Activated CD8-positive, alpha-beta memory T cell treated with anti-CD3 and anti-CD28 coated beads, Interleukin-2, amount 10 ng/mL, durations not matched to agents 7 days and 5 days (primary cell): Measurements from ENCODE around the gene SLC16A8. TPM values are rescaled to one million over a fixed set of nuclear protein-coding genes. Genes with fewer than 3 reads are reported as not detected.

Experiments used
- ATAC-seq: fragments of 150-1000 bp; cut with Tn5 transposase; one replicate; pipeline ENCODE4 v1.10.0; 2021; ENCODE audit warnings: moderate library complexity
- CTCF ChIA-PET: fragments of 350-600 bp; sonication (Branson Sonifier 250); formaldehyde crosslinking; loops from one replicate; lab custom pipeline; 2021; ENCODE audit warnings: antibody characterized with exemption; lab: Charles Lee
- DNase-seq: peaks from one replicate; pipeline ENCODE4 v3.0.0-alpha.2; 2020
- H3K27ac Mint-ChIP-seq: one replicate; pipeline ENCODE4 v1.8.0; 2021; ENCODE audit warnings: mild to moderate bottlenecking, mixed read lengths
- H3K27me3 Mint-ChIP-seq: one replicate; pipeline ENCODE4 v1.8.0; 2021; ENCODE audit warnings: mixed read lengths
- H3K36me3 Mint-ChIP-seq: one replicate; pipeline ENCODE4 v1.8.0; 2021; ENCODE audit warnings: mild to moderate bottlenecking, mixed read lengths
- H3K4me1 Mint-ChIP-seq: one replicate; pipeline ENCODE4 v1.8.0; 2021; ENCODE audit warnings: mixed read lengths
- H3K4me3 Mint-ChIP-seq: one replicate; pipeline ENCODE4 v1.8.0; 2021; ENCODE audit warnings: mild to moderate bottlenecking, moderate library complexity, mixed read lengths
- H3K9me3 Mint-ChIP-seq: one replicate; pipeline ENCODE4 v1.8.0; 2022; ENCODE audit warnings: low read depth, mixed read lengths
- total RNA-seq, 2 experiments: library from RNA; stranded (reverse); gene quantifications; one replicate each; pipeline ENCODE4 v1.2.3, GENCODE V29; 2021

SLC16A8 gene
- total RNA-seq, 2 experiments from 2014 or later, result not detected

- H3K36me3 Mint-ChIP-seq, result no peaks in the 10 kb centered on the region
- DNase-seq (no peak), ATAC-seq (no peak)
- H3K9me3 Mint-ChIP-seq, result no peaks in the 10 kb centered on the region
- peaks cover 11% of the 10 kb centered on the region for H3K27me3 Mint-ChIP-seq
- H3K4me1 Mint-ChIP-seq, result no peaks in the 10 kb centered on the region
- H3K27ac Mint-ChIP-seq, result no peak overlapping the region
- H3K4me3 Mint-ChIP-seq, result no peak overlapping the region
- CTCF ChIA-PET, result interaction anchor here (1.0 kb wide), 1 partner anchor 15 kb away, joined by 3 read pairs; no protein-coding TSS in a partner anchor
Measured at GRCh38 chr22:38088629-38089473, 4.9 kb upstream of the SLC16A8 start.

GRCh38 chr22:38087855-38088254 is 3.9 kb upstream of the SLC16A8 start:
- ATAC-seq, result no peak
- H3K9me3 Mint-ChIP-seq, result no peaks in the 10 kb centered on the region
- peaks cover 16% of the 10 kb centered on the region for H3K27me3 Mint-ChIP-seq
- CTCF ChIA-PET, result no interaction called here
- no peaks in the 10 kb centered on the region for H3K4me1 Mint-ChIP-seq
- H3K36me3 Mint-ChIP-seq, result no peaks in the 10 kb centered on the region
- DNase-seq, result no peak
- no peak overlapping the region for H3K4me3 Mint-ChIP-seq
- no peak overlapping the region for H3K27ac Mint-ChIP-seq

GRCh38 chr22:38086942-38087341 is 3.0 kb upstream of the SLC16A8 start:
- Mint-ChIP-seq H3K27me3 (peaks cover 23% of the 10 kb centered on the region), H3K4me3 (no peak overlapping the region), H3K27ac (no peak overlapping the region), H3K4me1 (no peaks in the 10 kb centered on the region), H3K9me3 (no peaks in the 10 kb centered on the region), H3K36me3 (no peaks in the 10 kb centered on the region)
- CTCF ChIA-PET, result interaction anchor here (0.5 kb wide), 1 partner anchor 18 kb away, joined by 3 read pairs; no protein-coding TSS in a partner anchor
- ATAC-seq (no peak), DNase-seq (no peak)

GRCh38 chr22:38086001-38086845 is 2.2 kb upstream of the SLC16A8 start:
- Mint-ChIP-seq H3K36me3 (no peaks in the 10 kb centered on the region), H3K4me1 (peaks cover 4% of the 10 kb centered on the region), H3K27me3 (peaks cover 27% of the 10 kb centered on the region), H3K27ac (no peak overlapping the region), H3K4me3 (no peak overlapping the region), H3K9me3 (no peaks in the 10 kb centered on the region)
- DNase-seq (no peak), ATAC-seq (no peak)
- CTCF ChIA-PET, result interaction anchor here (0.5 to 0.6 kb wide), 2 partner anchors 18 to 352 kb away, joined by 3 to 4 read pairs; no protein-coding TSS in a partner anchor

- DNase-seq (no peak), ATAC-seq (no peak)
- H3K36me3 Mint-ChIP-seq, result no peaks in the 10 kb centered on the region
- H3K27ac Mint-ChIP-seq, result no peak overlapping the region
- CTCF ChIA-PET, result interaction anchor here (0.6 kb wide), 1 partner anchor 352 kb away, joined by 4 read pairs; no protein-coding TSS in a partner anchor
- H3K9me3 Mint-ChIP-seq, result no peaks in the 10 kb centered on the region
- peaks cover 4% of the 10 kb centered on the region for H3K4me1 Mint-ChIP-seq
- H3K27me3 Mint-ChIP-seq, result peaks cover 31% of the 10 kb centered on the region
- no peak overlapping the region for H3K4me3 Mint-ChIP-seq
Measured at GRCh38 chr22:38085501-38085900, 1.5 kb upstream of the SLC16A8 start.

- CTCF ChIA-PET, result no interaction called here
- Mint-ChIP-seq H3K9me3 (no peaks in the 10 kb centered on the region), H3K27me3 (peaks cover 36% of the 10 kb centered on the region), H3K4me1 (peaks cover 4% of the 10 kb centered on the region), H3K36me3 (no peaks in the 10 kb centered on the region), H3K27ac (no peak overlapping the region), H3K4me3 (no peak overlapping the region)
- ATAC-seq (no peak), DNase-seq (no peak)
Measured at GRCh38 chr22:38085056-38085455, 1.1 kb upstream of the SLC16A8 start.

- Mint-ChIP-seq H3K9me3 (no peaks in the 10 kb centered on the region), H3K4me3 (no peak overlapping the region), H3K27ac (no peak overlapping the region), H3K4me1 (peaks cover 4% of the 10 kb centered on the region), H3K36me3 (no peaks in the 10 kb centered on the region), H3K27me3 (peaks cover 37% of the 10 kb centered on the region)
- ATAC-seq, result no peak
- DNase-seq, result no peak
- CTCF ChIA-PET, result interaction anchor here (0.6 kb wide), 1 partner anchor 22 kb away, joined by 3 read pairs; no protein-coding TSS in a partner anchor
Measured at GRCh38 chr22:38082986-38083710, 836 bp downstream of the SLC16A8 start.

GRCh38 chr22:38081941-38082828 is 1.8 kb downstream of the SLC16A8 start:
- DNase-seq (no peak), ATAC-seq (no peak)
- no peaks in the 10 kb centered on the region for H3K9me3 Mint-ChIP-seq
- H3K27ac Mint-ChIP-seq, result no peak overlapping the region
- no peak overlapping the region for H3K4me3 Mint-ChIP-seq
- no peaks in the 10 kb centered on the region for H3K36me3 Mint-ChIP-seq
- CTCF ChIA-PET, result interaction anchor here (0.6 kb wide), 1 partner anchor 128 kb away, joined by 3 read pairs; no protein-coding TSS in a partner anchor
- H3K4me1 Mint-ChIP-seq, result peaks cover 4% of the 10 kb centered on the region
- peaks cover 31% of the 10 kb centered on the region for H3K27me3 Mint-ChIP-seq

- CTCF ChIA-PET, result interaction anchor here (0.6 kb wide), 1 partner anchor 127 kb away, joined by 3 read pairs; no protein-coding TSS in a partner anchor
- H3K4me1 Mint-ChIP-seq, result peaks cover 4% of the 10 kb centered on the region
- H3K27me3 Mint-ChIP-seq, result peaks cover 31% of the 10 kb centered on the region
- no peak overlapping the region for H3K4me3 Mint-ChIP-seq
- no peak for DNase-seq
- no peaks in the 10 kb centered on the region for H3K36me3 Mint-ChIP-seq
- H3K27ac Mint-ChIP-seq, result no peak overlapping the region
- no peak for ATAC-seq
- H3K9me3 Mint-ChIP-seq, result no peaks in the 10 kb centered on the region
Measured at GRCh38 chr22:38081636-38081940, 2.4 kb downstream of the SLC16A8 start.

- Mint-ChIP-seq H3K4me1 (peaks cover 4% of the 10 kb centered on the region), H3K4me3 (no peak overlapping the region), H3K27me3 (peaks cover 31% of the 10 kb centered on the region), H3K9me3 (no peaks in the 10 kb centered on the region), H3K36me3 (no peaks in the 10 kb centered on the region), H3K27ac (no peak overlapping the region)
- peak; percentile 37 for ATAC-seq
- CTCF ChIA-PET, result interaction anchor here (0.6 kb wide), 1 partner anchor 127 kb away, joined by 3 read pairs; no protein-coding TSS in a partner anchor
- DNase-seq, result no peak
Measured at GRCh38 chr22:38080850-38081635, 2.9 kb downstream of the SLC16A8 start.

- CTCF ChIA-PET, result no interaction called here
- H3K27ac Mint-ChIP-seq, result no peak overlapping the region
- peaks cover 4% of the 10 kb centered on the region for H3K4me1 Mint-ChIP-seq
- H3K9me3 Mint-ChIP-seq, result no peaks in the 10 kb centered on the region
- ATAC-seq, result no peak
- H3K27me3 Mint-ChIP-seq, result peaks cover 31% of the 10 kb centered on the region
- no peak overlapping the region for H3K4me3 Mint-ChIP-seq
- no peaks in the 10 kb centered on the region for H3K36me3 Mint-ChIP-seq
- DNase-seq, result no peak
Measured at GRCh38 chr22:38080474-38080849, 3.5 kb downstream of the SLC16A8 start.

- ATAC-seq, result no peak
- Mint-ChIP-seq H3K4me1 (peaks cover 4% of the 10 kb centered on the region), H3K36me3 (no peaks in the 10 kb centered on the region), H3K9me3 (no peaks in the 10 kb centered on the region), H3K27ac (no peak overlapping the region), H3K4me3 (no peak overlapping the region), H3K27me3 (peaks cover 31% of the 10 kb centered on the region)
- CTCF ChIA-PET, result no interaction called here
- DNase-seq, result no peak
Measured at GRCh38 chr22:38079804-38080203, 4.2 kb downstream of the SLC16A8 start.
